ENCODE data around the gene SPATA20. TPM values are rescaled to one million over a fixed set of nuclear protein-coding genes. Genes with fewer than 3 reads are reported as not detected.

The SPATA20 gene
- total and polyA plus RNA-seq, 12 donors = 12.6 to 88.4 (median 63.3) TPM

DNA sequence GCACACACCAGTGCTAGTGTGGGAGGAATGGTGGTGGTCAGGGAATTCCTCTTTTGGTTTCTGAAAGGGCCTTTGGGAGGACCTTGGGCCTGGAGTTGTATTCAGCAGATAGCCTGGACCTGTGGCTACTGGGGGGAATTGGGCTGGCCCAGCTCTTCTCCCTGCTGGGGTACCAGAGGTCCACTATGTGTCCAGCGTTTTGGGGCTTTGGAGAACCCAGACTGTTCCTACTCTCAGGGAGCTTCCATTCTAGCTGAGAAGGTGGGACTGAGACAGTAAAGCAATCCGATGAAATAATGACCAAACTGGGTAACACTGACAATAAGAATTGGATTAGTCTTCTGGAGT, 12.0 kb upstream of the SPATA20 start:
- Histone ChIP-seq H3K27ac (peak overlapping the region in 8 of 10 donors; percentile 65 to 89 (median 81)), H3K36me3 (peaks cover 0 to 9% (median 0%) of the 10 kb centered on the region in 9 donors), H3K4me1 (peaks cover 3 to 33% (median 19%) of the 10 kb centered on the region in 9 donors), H3K9me3 (no peaks in the 10 kb centered on the region), H3K27me3 (peaks cover 0 to 45% (median 24%) of the 10 kb centered on the region in 7 donors), H3K4me3 (peak overlapping the region in 3 of 10 donors; percentile 37 to 51 (median 44))
- DNase-seq = no peak
- 82 to 86% methylated on average over 2 of the region's 2 CpGs for WGBS, 2 donors
- ATAC-seq = no peak
- TF ChIP-seq CTCF (IDR thresholded peaks at IDR 0.05) = no peak
- intact Hi-C loops (cut with DNase I) = loop anchor here in 3 of 10 donors (5.0 to 10.0 kb wide), 3 partner anchors 50 to 513 kb away; no protein-coding TSS in a partner anchor

- 65 to 68% methylated on average over 7 of the region's 7 CpGs for WGBS, 2 donors
- H3K27ac ChIP-seq = no peak overlapping the region
- no peak for TF ChIP-seq CTCF (IDR thresholded peaks at IDR 0.05)
- H3K36me3 ChIP-seq = peaks cover 0 to 9% (median 0%) of the 10 kb centered on the region in 9 donors
- intact Hi-C loops (cut with DNase I) = loop anchor here in 2 of 10 donors (5.0 to 10.0 kb wide), 2 partner anchors 51 to 53 kb away; no protein-coding TSS in a partner anchor
- no peak overlapping the region for H3K4me3 ChIP-seq
- DNase-seq (no peak), ATAC-seq (no peak)
- peaks cover 0 to 45% (median 24%) of the 10 kb centered on the region in 7 donors for H3K27me3 ChIP-seq
- H3K4me1 ChIP-seq = peaks cover 3 to 33% (median 19%) of the 10 kb centered on the region in 9 donors
- no peaks in the 10 kb centered on the region for H3K9me3 ChIP-seq
Observed at GRCh38 chr17:50535407-50535806, 11.6 kb upstream of the SPATA20 start.

GRCh38 chr17:50536683-50537646, 10.0 kb upstream of the SPATA20 start:
- H3K27ac ChIP-seq = no peak overlapping the region
- H3K36me3 ChIP-seq = peaks cover 0 to 9% (median 0%) of the 10 kb centered on the region in 9 donors
- 94 to 95% methylated on average over 45 of the region's 45 CpGs for WGBS, 2 donors
- no peak for DNase-seq
- no peak for ATAC-seq
- no peaks in the 10 kb centered on the region for H3K9me3 ChIP-seq
- H3K27me3 ChIP-seq = peaks cover 0 to 31% (median 11%) of the 10 kb centered on the region in 7 donors
- intact Hi-C loops (cut with DNase I) = loop anchor here in 2 of 10 donors (5.0 to 10.0 kb wide), 2 partner anchors 52 to 55 kb away; no protein-coding TSS in a partner anchor
- peaks cover 5 to 41% (median 26%) of the 10 kb centered on the region in 9 donors for H3K4me1 ChIP-seq
- no peak for TF ChIP-seq CTCF (IDR thresholded peaks at IDR 0.05)
- H3K4me3 ChIP-seq = no peak overlapping the region

- peaks cover 0 to 9% (median 0%) of the 10 kb centered on the region in 9 donors for H3K36me3 ChIP-seq
- H3K27me3 ChIP-seq = peaks cover 0 to 21% (median 1%) of the 10 kb centered on the region in 7 donors
- 88% methylated on average over 20 of the region's 20 CpGs for WGBS, 2 donors
- H3K9me3 ChIP-seq = no peaks in the 10 kb centered on the region
- peaks cover 5 to 39% (median 27%) of the 10 kb centered on the region in 9 donors for H3K4me1 ChIP-seq
- no peak for TF ChIP-seq CTCF (IDR thresholded peaks at IDR 0.05)
- no peak for ATAC-seq
- H3K27ac ChIP-seq = no peak overlapping the region
- DNase-seq = no peak
- no peak overlapping the region for H3K4me3 ChIP-seq
- intact Hi-C loops (cut with DNase I) = loop anchor here in 2 of 10 donors (5.0 to 10.0 kb wide), 2 partner anchors 53 to 56 kb away; no protein-coding TSS in a partner anchor
Observed at GRCh38 chr17:50537721-50538548, 9.0 kb upstream of the SPATA20 start.

Measured in heart right ventricle (tissue), 16 donors.